ENCODE results near the gene ZFAND6.

- TF ChIP-seq CTCF (conservative IDR thresholded peaks at IDR 0.05; ENCODE audit: low read depth, low read length) (no peak), EZH2 (IDR thresholded peaks at IDR 0.05; ENCODE audit: borderline replicate concordance, low read depth, low read length, poor library complexity, severe bottlenecking) (no peak)
Observed at GRCh38 chr15:80152180-80152895, 92.9 kb downstream of the ZFAND6 start.

Data from A673 (cell line).